ENCODE measurements around the gene MCCC2.
"Not testable (repeated sequence)": the region's sequence is repeated elsewhere in the genome, so short reads cannot be mapped to it uniquely, and the experiment has no call there.

MCCC2 gene

GRCh38 chr5:71600783-71601182 lies 13.6 kb downstream of the MCCC2 start:
- DNase-seq, result no peak

- no peak for DNase-seq
Measured at GRCh38 chr5:71601222-71602026, 14.3 kb downstream of the MCCC2 start.

DNA sequence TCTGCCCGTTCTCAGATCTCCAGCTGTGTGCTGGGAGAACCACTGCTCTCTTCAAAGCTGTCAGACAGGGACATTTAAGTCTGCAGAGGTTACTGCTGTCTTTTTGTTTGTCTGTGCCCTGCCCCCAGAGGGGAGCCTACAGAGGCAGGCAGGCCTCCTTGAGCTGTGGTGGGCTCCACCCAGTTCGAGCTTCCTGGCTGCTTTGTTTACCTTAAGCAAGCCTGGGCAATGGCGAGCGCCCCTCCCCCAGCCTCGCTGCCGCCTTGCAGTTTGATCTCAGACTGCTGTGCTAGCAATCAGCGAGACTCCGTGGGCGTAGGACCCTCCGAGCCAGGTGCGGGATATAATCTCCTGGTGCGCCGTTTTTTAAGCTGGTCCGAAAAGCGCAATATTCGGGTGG lies 22.8 kb downstream of the MCCC2 start:
- not testable (repeated sequence) for DNase-seq

- DNase-seq, result no peak
Measured at GRCh38 chr5:71615809-71616208, 28.7 kb downstream of the MCCC2 start.

GRCh38 chr5:71620630-71621029 lies 33.5 kb downstream of the MCCC2 start:
- no peak for DNase-seq

GRCh38 chr5:71621268-71621667 lies 34.1 kb downstream of the MCCC2 start:
- DNase-seq, result no peak

GRCh38 chr5:71621741-71622140 lies 34.6 kb downstream of the MCCC2 start:
- no peak for DNase-seq

GRCh38 chr5:71623221-71623794 lies 36.2 kb downstream of the MCCC2 start:
- DNase-seq, result no peak

GRCh38 chr5:71629950-71630349 lies 42.8 kb downstream of the MCCC2 start:
- DNase-seq, result no peak

- DNase-seq, result no peak
Measured at GRCh38 chr5:71631070-71631469, 43.9 kb downstream of the MCCC2 start.

GRCh38 chr5:71632168-71632567 lies 45.0 kb downstream of the MCCC2 start:
- DNase-seq, result no peak

- DNase-seq, result no peak
Measured at GRCh38 chr5:71633255-71634155, 46.4 kb downstream of the MCCC2 start.

- no peak for DNase-seq
Measured at GRCh38 chr5:71637133-71637532, 50.0 kb downstream of the MCCC2 start.

DNA sequence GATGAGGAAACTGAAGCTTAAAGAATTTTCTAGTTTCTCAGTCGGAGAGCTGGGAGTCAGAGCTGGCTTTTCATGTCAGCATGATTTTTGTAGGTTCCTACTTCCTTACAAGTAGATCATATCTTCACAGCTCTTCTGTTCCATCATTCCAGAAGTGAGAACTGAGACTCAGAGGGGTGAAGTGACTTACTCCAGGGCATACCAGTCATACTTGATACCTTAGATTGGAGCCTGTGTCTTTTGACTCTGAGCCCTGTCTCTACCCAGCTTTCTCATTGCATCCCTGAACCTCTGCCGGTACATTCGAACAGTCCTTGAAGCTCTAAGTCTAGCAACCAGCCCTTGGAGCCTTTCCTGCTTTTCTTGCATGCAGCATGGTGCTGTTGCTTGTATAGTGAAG lies 53.3 kb downstream of the MCCC2 start:
- no peak for DNase-seq

DNA sequence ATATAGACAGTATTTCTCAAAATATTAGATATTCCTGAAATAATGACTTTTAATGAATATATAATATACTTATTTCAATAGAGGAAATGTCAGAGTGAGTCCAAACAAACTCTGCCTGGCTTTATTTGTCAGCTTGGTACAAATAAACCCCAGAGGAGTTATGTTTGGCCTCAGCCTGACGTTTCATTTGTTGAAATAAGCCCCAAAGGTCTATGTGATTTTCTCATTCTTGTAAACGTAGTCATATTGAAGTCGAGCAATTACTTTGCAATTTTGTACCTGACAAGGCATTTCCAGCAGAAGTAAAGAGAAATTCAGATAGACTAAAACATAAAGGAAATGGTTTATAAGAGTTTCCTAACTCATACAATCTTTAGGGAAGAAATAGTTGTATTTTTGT lies 57.9 kb downstream of the MCCC2 start:
- DNase-seq, result no peak

- not testable (repeated sequence) for DNase-seq
Measured at GRCh38 chr5:71650940-71651339, 63.8 kb downstream of the MCCC2 start.

- no peak for DNase-seq
Measured at GRCh38 chr5:71651579-71651978, 64.4 kb downstream of the MCCC2 start.

DNA sequence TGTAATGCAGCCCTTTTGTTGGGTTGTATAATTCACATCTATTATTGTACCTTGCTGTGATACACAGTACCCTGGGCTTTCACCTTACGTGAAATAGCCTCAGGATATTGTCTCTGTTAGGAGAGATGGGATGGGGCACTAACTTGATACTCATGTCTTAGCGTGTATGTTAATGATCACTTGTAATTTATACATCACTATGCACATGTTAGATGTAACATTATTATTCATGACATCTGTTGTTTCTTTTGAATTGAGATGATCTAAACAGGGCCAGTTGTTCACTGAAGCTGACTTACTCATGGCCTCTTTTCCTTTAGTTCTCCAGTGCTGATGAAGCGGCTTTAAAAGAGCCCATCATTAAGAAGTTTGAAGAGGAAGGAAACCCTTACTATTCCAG lies 65.2 kb downstream of the MCCC2 start:
- DNase-seq, result no peak

- no peak for DNase-seq
Measured at GRCh38 chr5:71652803-71653543, 65.8 kb downstream of the MCCC2 start.

DNA sequence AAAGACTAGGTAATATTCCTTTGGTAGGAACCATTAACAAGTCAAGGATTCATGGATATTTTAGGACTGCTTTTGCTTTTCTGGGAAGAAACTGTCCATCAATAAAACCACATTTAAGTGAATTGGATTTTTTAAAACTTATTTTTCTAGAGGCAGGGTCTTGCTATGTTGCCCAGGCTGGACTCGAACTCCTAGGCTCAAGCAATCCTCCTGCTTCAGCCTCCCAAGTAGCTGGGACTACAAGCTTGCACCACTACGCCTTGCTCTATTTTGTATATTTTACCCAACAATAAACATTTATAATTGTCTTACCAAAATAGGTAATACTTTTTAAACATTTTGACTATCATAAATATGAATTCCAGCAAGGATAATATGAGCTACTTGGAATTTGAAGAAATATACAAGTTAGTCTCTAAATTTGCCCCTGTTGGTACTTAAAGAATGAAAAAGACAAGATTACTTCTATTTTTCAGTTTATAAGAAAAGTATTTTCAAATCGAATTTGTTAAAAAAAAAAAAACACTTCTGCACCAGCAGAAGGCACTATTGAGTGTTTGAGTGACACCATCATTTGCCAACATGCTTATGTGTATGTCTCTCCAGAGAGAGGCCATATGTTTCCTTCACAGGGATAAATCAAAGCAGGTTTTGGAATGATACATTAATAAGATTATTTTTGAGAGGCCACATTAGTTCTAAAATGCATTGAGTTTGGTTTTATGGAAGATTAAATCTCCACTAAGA lies 71.9 kb downstream of the MCCC2 start:
- no peak for DNase-seq

DNA sequence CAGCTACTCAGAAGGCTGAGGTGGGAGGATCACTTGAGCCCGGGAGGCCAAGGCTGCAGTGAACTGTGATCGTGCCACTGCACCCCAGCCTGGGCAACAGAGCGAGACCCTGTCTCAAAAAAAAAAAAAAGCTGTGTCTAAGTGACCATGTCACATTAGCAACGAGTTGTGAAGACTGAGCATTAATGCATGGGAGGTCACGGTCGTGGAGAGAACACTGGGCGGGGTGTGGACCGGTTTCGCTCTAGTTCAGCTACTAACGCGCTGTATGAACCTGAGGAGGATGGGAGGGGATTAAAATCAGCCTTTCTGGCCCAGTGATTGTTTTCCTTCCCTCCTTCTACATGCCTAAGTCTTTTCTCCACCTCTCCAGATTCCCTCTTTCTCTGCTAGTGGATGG lies 75.2 kb downstream of the MCCC2 start:
- DNase-seq, result no peak
